GM12892 (cell line): ENCODE results near the gene ALK.

Experiments used
- DNase-seq: peaks from one replicate; pipeline ENCODE4 v3.0.0; 2011; ENCODE audit not compliant: insufficient read length
- FAIRE-seq: peaks from 2 replicates; lab custom pipeline; 2011; peaks lifted over from hg19 to GRCh38; lab: Jason Lieb, UNC
- POLR2A ChIP-seq: IDR thresholded peaks from 2 replicates; pipeline ENCODE4 v1.6.1; 2011; ENCODE audit warnings: low read depth, low read length, control low read depth
- POLR2AphosphoS5 ChIP-seq: IDR thresholded peaks from 2 replicates; pipeline ENCODE4 v1.6.1; 2011; ENCODE audit warnings: low read depth, low read length, control low read depth
- TAF1 ChIP-seq: IDR thresholded peaks from 2 replicates; pipeline ENCODE4 v1.6.1; 2011; ENCODE audit warnings: low read depth, mild to moderate bottlenecking, control low read depth, low read length, borderline replicate concordance

The ALK gene

GRCh38 chr2:29215739-29216608 is 705.4 kb downstream of the ALK start:
- no peak for FAIRE-seq
- no peak for DNase-seq
- no peak for TF ChIP-seq TAF1
- TF ChIP-seq POLR2A: no peak
- no peak for TF ChIP-seq POLR2AphosphoS5

GRCh38 chr2:29215073-29215472 is 706.3 kb downstream of the ALK start:
- FAIRE-seq (no peak), DNase-seq (no peak)
- TF ChIP-seq POLR2A (no peak), TAF1 (no peak), POLR2AphosphoS5 (no peak)

- TF ChIP-seq POLR2AphosphoS5 (no peak), TAF1 (no peak), POLR2A (no peak)
- no peak for DNase-seq
- FAIRE-seq: no peak
These were observed 707.5 kb downstream of the ALK start for GRCh38 chr2:29213888-29214291.

- FAIRE-seq (no peak), DNase-seq (no peak)
- no peak for TF ChIP-seq POLR2AphosphoS5
- no peak for TF ChIP-seq TAF1
- TF ChIP-seq POLR2A: no peak
These were observed 709.4 kb downstream of the ALK start for GRCh38 chr2:29212009-29212408.

- DNase-seq (no peak), FAIRE-seq (no peak)
- TF ChIP-seq POLR2AphosphoS5: no peak
- TF ChIP-seq POLR2A: no peak
- no peak for TF ChIP-seq TAF1
These were observed 711.8 kb downstream of the ALK start for GRCh38 chr2:29209551-29209950.

GRCh38 chr2:29207352-29208148 is 713.8 kb downstream of the ALK start:
- FAIRE-seq (no peak), DNase-seq (no peak)
- TF ChIP-seq TAF1 (no peak), POLR2A (no peak)

GRCh38 chr2:29206941-29207340 is 714.4 kb downstream of the ALK start:
- TF ChIP-seq TAF1 (no peak), POLR2AphosphoS5 (no peak), POLR2A (no peak)
- no peak for FAIRE-seq
- no peak for DNase-seq

- FAIRE-seq (no peak), DNase-seq (no peak)
- TF ChIP-seq TAF1: no peak
- no peak for TF ChIP-seq POLR2A
- no peak for TF ChIP-seq POLR2AphosphoS5
These were observed 718.4 kb downstream of the ALK start for GRCh38 chr2:29202819-29203495.

- FAIRE-seq: no peak
- DNase-seq: no peak
- TF ChIP-seq TAF1: no peak
- TF ChIP-seq POLR2AphosphoS5: no peak
- TF ChIP-seq POLR2A: no peak
These were observed 719.4 kb downstream of the ALK start for GRCh38 chr2:29201979-29202378.

GRCh38 chr2:29196792-29197788 is 724.3 kb downstream of the ALK start:
- peak; percentile 53 for DNase-seq
- TF ChIP-seq TAF1 (no peak), POLR2AphosphoS5 (no peak), POLR2A (no peak)
- peak; percentile 94 for FAIRE-seq

GRCh38 chr2:29195796-29196195 is 725.6 kb downstream of the ALK start:
- no peak for FAIRE-seq

More at GRCh38 chr2:29195796-29196195, 725.6 kb downstream of the ALK start:
- TF ChIP-seq POLR2A: no peak
- no peak for TF ChIP-seq POLR2AphosphoS5
- TF ChIP-seq TAF1: no peak
- no peak for DNase-seq
